Middle frontal gyrus (tissue), 1 donor: ENCODE measurements around the gene LDLRAD3.

Experiments
- DNase-seq: peaks from one replicate; pipeline ENCODE4 v3.0.0-alpha.2; 2015; ENCODE audit warnings: low spot score; ENCODE audit errors: extremely low spot score

The LDLRAD3 gene

DNA sequence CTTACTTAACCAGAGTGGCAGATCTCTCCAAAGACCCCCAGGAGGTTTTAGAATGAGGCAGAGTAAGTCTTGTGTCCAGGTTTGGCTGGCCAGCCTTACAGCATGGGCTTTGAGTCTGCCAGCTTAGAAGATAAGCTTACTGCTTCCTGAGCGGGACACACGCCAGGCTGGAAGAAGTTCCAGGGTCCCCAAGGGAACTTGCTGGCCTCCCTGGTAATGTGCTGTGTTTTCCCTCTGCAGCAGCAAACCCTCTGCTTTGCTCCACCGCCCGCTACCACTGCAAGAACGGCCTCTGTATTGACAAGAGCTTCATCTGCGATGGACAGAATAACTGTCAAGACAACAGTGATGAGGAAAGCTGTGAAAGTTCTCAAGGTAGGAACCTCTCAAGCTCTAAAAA lies 154.2 kb downstream of the LDLRAD3 start:
- DNase-seq, result no peak

DNA sequence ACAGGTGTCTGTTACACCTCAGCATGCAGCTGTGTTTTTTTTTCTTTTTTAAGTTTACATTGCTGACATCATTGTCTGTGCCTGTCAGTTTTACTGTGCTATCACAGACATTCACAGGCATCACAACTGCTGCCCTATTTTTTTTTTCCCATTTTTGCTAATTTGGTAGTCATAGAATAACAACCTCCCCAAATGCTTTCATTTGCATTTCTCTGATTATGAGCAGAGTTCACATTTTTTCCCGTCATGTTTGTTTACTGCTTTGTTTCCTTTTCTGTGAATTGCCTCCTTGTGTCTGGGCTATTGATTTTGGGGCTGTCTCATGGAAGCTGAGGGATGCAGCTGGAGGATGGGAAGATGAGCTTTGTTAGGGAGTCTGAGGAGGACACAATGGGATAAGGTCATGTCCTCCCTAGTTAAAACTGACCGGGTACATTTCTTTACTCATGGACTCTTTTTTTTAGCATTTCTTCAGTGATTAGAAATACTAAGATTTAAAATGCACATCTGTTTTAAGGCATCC lies 155.1 kb downstream of the LDLRAD3 start:
- DNase-seq, result no peak

DNA sequence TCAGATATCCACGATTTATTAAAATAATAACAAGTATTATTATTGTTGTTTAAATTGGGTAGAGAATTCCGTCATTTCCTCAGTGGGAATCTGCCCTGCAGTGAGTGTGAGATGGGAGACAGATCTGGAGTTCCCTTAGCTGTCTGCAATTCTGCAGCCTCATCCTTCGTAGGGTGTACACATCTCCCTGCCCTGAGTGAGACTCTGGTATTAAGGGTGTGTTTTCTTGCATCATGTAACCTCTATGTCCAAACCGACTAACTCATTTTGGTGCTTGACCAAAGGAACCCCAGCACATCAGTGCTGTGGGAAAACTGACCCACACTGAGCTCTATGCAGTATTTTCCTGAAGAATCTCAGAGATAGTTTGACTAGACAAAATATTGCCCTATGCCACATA lies 157.6 kb downstream of the LDLRAD3 start:
- DNase-seq, result no peak

DNA sequence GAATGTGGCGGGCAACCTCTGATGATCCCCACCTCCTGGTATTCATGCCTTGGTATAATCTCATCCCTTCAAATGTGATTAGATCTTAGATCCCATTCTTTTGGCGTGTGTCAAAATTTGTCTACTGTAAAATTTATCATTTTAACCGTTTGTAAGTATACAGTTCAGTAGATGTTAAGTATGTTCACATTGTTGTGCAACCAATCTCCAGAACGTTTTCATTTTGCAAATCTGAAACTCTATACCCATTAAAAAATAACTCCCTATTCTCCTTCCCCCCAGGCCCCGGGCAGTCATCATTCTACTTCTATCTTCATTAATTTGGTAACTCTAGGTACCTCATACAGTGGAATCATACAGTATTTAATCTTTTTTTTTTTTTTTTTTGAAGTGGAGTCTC lies 159.0 kb downstream of the LDLRAD3 start:
- DNase-seq, result no peak

DNA sequence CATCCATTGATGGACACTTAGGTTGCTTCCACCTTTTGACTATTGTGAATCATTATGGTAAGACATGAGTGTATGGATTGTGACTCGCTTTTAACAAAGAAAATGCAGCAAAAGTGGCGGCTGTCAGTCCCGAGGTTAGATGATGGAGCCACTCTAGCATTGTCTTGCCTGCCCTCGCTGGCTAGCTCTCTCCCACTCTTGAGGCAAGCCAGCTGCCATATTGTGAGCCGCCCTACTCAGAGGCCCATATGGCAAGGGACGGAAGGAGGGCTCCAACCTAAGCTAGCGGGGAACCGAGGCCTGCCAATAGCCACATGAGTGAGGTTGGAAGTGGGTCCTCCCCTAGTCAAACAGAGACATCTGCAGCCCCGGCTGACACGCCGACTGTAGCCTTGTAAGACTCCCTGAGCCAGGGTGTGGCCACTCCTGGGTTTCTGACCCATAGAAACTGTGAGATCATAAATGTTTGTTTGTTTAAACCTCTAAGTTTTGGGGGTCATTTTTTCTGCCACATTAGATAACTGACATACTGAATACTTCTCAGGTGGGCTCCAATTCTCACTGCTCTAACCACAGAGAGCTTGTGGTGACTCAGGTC lies 160.2 kb downstream of the LDLRAD3 start:
- no peak for DNase-seq

DNA sequence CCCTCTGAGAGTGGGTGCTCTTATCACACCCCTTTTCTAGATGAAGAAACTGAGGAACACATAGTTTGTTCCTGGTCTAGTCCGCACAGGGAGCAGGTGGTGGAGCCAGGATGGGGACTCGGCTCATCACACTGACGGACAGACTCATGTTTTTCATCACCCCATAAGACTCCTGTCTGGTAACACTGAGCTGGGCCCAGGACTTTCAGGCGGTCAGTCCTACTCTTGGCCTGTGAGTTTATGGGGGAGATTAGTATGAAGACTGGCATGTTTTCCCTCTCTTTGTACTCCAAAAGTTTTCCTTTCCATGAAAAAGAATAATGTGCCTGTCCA lies 160.8 kb downstream of the LDLRAD3 start:
- no peak for DNase-seq

DNA sequence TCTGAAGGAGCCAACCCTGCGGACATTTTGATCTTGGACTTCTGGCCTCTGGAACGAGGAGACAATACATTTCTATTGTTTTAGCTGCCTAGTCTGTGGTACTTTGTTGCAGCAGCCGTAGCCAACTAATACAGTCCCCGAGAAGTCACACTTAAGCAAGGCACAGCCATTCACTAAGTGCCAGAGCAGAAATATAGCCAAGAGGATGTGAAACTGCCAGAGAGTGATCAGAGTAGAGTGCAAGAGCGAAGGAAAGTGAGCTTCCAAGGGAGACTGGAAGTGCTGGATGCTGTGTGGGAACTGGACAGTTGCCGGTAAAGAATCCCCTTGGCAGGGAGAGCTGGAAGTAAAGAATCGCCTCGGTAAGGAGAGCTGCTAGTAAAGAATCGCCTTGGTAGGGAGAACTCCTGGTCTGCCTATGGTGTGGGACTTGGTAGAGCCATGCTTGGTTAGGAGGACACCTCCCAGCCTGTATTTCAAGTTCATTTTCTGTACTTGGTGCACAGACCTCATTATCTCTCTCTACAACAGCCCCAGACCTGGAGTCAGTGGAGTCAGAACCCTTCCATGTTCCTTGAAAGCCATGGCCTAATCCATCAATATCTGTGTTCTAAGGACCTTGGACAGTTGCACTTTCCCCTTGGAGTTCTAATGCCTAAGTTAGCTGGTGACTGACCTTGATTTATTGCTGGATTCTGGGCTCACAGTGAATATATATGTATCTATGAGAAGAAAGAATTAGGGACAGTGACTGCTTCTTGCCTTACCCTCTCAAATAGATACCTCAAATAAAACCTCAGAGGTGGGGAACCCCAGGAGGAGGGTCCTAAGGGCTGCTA lies 162.1 kb downstream of the LDLRAD3 start:
- DNase-seq, result no peak

DNA sequence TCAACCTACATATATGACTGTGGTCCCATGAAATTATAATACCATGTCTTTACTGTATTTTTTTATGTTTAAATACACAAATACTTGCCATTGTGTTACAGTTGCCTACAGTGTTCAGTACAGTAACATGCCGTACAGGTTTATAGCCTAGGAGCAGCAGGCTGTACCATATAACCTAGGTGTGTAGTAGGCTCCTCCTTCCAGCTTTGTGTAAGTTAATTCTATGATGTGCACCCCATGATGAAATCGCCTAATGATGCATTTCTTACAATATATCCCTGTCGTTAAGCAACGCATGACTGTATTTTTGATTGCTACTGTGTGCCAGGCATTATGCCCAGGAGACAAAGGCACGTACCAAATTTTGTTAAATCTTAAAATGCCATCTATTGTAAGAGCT lies 163.7 kb downstream of the LDLRAD3 start:
- DNase-seq, result no peak

DNA sequence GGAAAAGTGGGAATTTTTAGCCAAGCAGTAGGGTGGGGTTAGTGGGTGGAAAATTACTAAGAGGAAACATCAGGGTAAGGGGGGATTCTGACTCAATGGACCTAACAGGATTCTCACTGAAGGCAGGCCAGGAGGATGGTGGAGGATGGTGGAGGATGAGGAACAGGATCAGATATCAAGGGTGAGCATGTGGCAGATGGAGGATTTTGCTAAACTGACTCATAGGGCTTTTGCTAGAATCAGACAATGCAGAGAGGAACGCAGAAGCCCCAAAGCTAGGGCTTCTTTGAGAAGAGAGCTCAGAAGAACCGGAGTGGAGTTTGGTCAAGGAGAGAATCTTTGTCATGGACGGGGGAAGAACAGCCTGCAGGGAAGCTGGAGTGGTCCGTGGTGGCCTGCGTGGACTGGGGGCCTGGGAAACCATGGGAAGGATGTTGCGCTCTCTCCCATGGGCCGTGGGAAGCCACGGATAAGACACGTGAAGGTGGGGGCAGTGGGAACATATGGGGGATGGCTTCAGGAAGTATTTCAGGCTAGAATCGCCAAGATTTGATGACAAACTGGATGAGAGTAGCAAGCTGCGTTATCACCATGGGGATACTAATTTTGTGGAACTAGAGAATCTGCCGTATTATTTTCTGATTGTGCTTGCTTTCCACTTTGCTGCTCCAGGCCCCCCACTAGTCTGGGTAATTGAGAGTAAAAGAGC lies 165.2 kb downstream of the LDLRAD3 start:
- no peak for DNase-seq

DNA sequence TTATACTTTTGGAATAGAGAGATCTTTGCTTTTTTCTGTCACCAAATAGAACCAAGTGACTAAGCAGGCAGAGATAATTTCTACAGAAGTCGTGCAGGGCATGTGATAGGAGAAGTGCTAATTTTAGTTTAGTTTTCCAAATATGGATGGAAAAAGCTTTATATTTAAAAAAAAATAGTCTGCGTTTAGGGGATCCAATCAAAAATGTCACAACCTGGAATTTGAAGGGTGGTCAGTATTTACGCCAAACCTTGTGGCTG lies 165.7 kb downstream of the LDLRAD3 start:
- DNase-seq, result no peak

DNA sequence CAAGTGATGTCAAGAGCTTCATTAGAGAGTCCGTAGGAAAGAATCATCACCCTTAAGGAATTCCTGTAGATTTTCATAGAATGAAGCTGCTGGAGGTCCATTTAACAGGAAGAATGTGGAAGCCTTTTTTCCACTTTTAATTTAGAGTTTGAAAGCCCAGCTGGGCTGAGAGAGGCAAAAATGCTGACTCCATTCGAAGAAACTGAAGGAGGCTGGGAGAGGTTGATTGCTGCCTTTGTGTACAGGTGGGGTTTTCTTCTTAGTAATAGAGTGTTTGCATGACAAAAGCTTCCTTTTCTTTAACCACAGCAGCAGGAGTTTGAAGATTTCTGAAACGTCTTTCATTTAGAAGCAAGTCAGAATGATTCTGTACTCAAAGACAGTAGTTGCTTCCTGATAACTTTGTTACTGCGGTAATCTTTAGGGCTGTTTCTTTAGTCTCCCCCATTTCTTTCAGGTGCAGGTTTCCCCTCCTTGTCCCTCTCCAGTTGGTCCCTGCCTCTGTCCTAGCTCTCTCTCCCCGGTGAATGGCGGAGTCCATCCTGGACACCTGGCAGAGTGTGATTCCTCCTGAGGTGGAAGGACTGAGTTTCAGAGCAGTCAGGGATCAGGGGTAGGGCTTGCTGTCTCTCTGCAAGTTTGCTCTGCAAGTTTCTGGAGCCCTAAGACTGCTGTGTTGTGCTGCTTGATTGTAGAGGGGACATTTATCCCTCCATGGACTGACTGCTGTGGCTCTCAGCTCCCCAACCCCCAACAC lies 166.2 kb downstream of the LDLRAD3 start:
- no peak for DNase-seq

DNA sequence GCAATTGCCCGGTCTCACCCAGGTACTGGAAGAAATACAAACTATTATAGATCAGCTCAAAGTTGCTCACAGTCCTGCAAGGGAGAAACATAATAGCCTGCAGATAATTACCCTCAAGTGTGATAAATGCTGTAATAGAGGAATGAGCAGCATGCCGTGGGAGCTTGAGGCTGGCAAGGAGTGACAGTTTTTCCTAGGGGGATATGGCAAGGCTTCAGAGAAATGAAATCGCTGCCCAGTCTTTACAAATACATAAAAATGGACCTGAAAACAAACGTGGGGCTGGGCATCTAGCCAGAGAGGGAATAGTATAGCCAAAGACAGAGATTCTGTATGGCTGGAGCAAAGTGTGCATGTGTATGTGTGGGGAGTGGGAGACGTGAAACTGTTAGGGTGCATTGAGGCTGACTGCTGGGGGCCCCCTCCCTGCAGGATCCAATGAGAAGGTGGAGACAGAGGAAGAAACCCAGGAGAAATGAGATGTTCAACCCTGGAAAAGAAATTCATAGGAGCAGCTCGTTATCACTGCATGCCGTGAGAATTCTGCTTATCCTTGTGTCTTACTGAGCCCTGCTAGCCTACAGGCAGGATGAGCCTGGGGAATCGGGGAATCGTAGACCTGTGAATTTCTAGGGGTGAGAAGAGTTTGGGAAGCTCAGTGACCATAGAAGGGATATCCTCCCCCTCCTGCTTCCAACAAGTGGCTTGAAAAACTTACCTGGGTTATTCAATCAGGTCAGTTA lies 167.0 kb downstream of the LDLRAD3 start:
- DNase-seq, result no peak

DNA sequence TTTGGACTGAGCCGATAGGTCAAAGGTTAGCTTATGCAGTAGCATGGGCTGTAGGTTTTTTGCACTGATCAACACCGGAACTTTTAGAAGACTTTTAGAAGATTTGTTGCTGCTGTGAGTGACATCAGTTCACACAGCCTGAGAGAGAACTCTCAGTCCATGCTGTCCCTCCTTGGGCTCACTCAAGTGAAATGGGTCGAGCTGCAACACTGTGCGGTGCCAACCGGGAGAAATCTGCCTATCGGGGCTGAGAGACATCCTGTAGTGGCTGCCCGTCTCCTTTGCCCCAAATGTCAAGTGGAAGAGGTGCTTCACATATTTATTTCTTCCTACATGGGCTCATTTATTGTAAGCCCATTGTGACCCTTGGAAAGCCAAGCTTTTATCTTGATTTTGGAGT lies 170.2 kb downstream of the LDLRAD3 start:
- DNase-seq, result no peak

DNA sequence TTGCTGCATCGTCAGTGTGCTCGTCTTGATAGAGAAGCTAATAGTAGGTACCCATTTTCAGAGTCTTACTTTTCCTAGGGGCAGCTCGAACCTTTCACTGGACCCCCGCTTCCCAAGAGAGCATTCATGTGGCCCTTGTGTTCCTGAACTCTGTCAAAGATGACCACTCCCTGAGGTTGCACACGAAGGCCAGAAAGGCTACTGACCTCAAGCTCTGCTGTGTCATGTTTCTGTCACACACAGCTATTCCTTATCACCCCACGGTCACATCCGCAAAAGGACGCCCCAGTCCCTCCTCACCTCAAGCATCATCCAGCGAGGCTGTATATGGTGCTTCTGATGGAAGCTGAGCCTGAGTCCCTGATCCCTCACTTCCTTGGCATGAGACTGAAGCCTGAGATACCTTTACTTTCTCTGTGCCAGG lies 171.5 kb downstream of the LDLRAD3 start:
- no peak for DNase-seq

DNA sequence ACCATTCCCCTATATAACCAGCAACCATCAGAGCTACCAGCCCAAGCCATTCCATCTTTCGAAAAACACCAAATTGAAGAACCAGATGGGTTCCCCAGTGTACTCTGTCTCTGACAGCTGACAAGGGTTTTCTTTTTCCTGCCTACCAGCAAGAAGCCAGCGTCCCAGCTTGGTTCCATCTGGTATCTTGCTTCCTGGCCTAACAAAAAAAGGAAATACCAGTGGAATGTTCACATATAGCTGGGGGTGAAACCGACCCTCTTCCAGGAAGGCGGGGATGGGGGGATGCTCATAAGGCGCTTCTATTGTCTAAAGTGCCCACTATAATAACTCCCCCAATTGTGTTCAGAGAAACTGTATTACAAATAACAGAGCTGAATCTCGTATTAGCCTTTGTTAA lies 172.3 kb downstream of the LDLRAD3 start:
- no peak for DNase-seq

DNA sequence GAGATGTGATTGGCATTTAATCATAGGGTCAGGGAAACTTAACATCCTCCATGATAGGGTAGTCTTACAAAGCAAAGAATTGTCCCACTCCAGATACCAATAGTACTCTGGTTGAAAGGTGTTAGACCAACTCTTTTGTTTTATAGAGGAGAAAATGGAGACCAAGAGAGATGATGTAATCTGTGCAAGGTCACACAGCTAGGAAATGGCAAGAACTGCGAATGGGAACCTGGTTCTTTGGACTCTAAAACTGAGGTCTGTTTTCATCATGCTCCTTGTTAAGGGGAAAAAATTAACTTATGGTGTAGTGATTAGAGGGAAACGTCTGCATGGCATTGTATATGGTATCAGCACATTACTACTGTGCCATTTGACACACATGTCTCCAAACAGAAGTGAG lies 174.2 kb downstream of the LDLRAD3 start:
- no peak for DNase-seq

DNA sequence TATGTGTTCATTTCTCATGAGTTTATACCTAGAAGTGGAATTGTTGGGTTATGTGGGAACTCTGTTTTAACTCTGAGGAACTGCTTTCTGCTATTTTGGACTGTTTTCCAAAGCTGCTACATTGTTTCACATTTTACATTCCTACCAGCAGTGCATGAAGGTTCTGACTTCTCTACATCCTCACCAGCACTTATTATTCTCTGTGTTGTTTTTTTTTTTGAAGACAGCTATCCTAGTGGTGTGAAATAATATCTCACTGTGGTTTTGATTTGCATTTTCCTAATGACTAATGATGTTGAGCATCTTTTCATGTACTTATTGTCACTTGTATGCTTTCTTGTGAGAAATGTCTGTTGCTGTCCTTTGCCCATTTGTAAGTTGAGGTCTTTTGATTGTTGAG lies 175.4 kb downstream of the LDLRAD3 start:
- no peak for DNase-seq

DNA sequence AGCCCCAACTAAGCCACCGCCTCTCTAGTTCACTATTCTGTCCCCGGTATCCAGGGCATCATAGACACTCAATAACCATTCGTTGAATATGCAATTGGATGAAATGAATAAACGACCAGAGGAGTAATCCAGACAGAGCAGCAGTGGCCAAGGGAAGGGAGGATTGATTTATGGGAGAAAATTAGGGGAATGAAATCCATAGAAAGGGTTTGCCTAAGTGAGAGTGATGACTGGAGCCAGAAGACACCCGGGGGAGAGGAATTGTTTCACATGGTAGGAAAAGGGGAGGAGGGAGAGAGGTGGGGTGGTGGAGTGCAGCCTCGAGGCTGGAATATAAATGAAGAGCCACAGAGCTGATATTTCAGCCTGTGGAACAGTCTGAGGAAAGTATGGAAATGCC lies 177.2 kb downstream of the LDLRAD3 start:
- DNase-seq, result no peak

DNA sequence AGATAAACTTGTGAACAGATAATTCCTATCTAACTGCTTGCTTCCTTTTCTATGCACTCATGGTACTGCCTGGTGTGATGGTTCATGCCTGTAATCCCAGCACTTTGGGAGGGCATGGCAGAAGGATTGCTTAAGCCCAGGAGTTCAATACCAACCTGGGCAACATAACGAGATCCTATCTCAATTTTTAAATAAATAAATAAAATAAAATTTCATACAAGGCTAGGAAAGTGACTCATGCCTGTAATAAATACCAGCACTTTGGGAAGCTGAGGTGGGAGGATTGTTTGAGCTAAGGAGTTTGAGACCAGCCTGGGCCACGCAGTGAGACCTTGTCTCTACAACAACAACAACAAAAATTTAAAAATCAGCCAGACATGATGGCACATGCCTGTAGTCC lies 178.8 kb downstream of the LDLRAD3 start:
- no peak for DNase-seq

DNA sequence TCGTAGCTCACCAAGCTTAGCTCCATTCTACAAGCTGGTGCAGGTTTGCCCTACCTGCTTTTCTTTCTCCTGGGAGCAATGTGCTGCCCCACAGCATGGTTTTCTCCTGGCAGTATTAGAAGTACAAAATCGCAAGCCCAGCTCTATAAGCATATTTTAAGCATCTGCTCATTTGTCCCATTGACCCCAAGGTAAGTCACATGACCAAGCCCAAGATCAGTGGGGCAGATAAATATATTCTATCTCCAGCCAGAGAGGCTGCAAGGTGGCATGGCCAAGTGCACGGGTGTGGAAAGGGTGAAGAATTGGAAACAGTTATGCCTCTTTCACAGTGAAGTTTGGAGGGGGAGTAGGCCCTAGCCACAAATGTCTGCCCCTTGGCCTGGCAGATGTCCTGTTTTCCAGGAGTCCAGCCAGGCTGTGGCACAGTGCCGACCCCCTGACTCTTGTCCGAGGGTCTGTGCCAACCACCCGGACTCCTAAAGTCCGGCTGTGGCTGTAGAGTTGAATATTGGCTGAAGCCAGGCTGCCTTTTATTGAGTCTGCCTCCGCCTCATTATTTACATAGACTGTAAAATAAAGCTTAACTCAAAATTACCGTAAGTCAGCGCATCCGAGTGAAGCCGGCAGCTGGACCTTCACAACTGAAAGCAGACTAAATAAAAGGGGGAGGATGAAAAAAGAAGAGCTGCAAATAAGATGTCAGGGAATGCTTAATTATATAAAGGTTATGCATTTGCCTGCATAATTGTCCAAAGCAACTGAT lies 179.7 kb downstream of the LDLRAD3 start:
- DNase-seq, result no peak

DNA sequence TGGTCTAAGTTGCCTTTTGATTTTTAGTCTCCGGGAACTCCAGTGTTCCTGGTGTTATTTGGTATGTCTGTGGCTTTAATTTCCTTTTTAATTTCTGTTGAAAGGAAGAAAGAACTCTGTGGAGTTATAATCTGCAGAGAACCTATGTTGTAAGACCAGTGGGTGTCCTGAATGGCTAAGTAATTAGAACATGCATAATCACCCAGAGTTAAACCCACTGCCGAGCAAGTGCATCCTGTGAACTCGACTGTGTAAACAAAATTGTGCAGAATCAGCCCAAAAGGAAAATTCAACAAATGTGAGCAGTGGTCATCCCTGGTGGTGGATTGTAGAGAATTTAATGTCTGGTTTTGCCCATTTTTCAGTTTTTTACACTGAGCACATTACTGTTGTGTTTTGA lies 182.8 kb downstream of the LDLRAD3 start:
- DNase-seq, result no peak
